ENCODE data around the gene GOLGA6A.

- TF ChIP-seq CTCF (IDR thresholded peaks at IDR 0.05) (no peak), POLR2AphosphoS5 (IDR thresholded peaks at IDR 0.05) (no peak), EP300 (IDR thresholded peaks at IDR 0.05) (no peak)
These were observed 38.1 kb upstream of the GOLGA6A start for GRCh38 chr15:74120426-74120825.
